Testis (tissue), 3 donors: ENCODE data around the gene METTL22. TPM values are rescaled to one million over a fixed set of nuclear protein-coding genes. Genes with fewer than 3 reads are reported as not detected.

Experiments used
- DNase-seq: peaks from one replicate; pipeline ENCODE4 v3.0.0-alpha.2; 2019
- H3K27ac ChIP-seq, 2 donors: fragments of 200-600 bp; sonication (generic); one replicate each; pipeline ENCODE4 v1.5.1; 2019
- H3K27me3 ChIP-seq: fragments of 200-600 bp; sonication (generic); one replicate; pipeline ENCODE4 v1.5.1; 2019
- H3K36me3 ChIP-seq: fragments of 200-600 bp; sonication (generic); one replicate; pipeline ENCODE4 v1.5.1; 2017; ENCODE audit warnings: low read depth; ENCODE audit errors: missing control alignments
- H3K4me1 ChIP-seq: fragments of 200-600 bp; sonication (generic); one replicate; pipeline ENCODE4 v1.5.1; 2019
- H3K4me3 ChIP-seq, 2 donors: fragments of 200-600 bp; sonication (generic); one replicate each; pipeline ENCODE4 v1.5.1; 2017 to 2019
- H3K9me3 ChIP-seq: fragments of 200-600 bp; sonication (generic); one replicate; pipeline ENCODE4 v1.5.1; 2017
- POLR2A ChIP-seq: fragments of 450-650 bp; IDR thresholded peaks from one replicate; pipeline ENCODE4 v1.6.1; 2017; ENCODE audit warnings: antibody characterized with exemption, mild to moderate bottlenecking, moderate library complexity
- WGBS, 2 donors: methylation state at CpG; one replicate each; pipeline ENCODE4 v1.1.5; 2018; 5-methylcytosine and 5-hydroxymethylcytosine counted together
- intact Hi-C: fragments of 100-400 bp; cut with DNase I; formaldehyde crosslinking; loops from one replicate; pipeline ENCODE4 v1.15.1; 2023; ENCODE audit warnings: low total_unique reads
- polyA plus RNA-seq: library from polyadenylated mRNA; stranded (reverse); fragments of 350-450 nt; fragmentation: Illumina TruSeq; extraction: RNeasy Lipid Tissue Mini Kit (QIAGEN cat#74804); gene quantifications from one replicate; pipeline ENCODE4 v1.2.3, GENCODE V29; 2014; ENCODE audit warnings: low read depth, low replicate concordance; ENCODE audit not compliant: insufficient read depth
- total RNA-seq, 2 donors: library from RNA; depleted of rRNA; stranded (reverse); fragments of >200 nt; gene quantifications; one replicate each; pipeline ENCODE4 v1.2.3, GENCODE V29; 2016
- TF ChIP-seq, protein P1 (sequence below), 3 experiments: fragments of 450-650 bp in 2 of 3; fragments of 200-600 bp in 1 of 3; sonication (generic) in 1 of 3; IDR thresholded peaks; one replicate each; pipeline ENCODE4 v1.5.1; 2016 to 2019; ENCODE audit warnings: antibody characterized with exemption in 3 of 3, mild to moderate bottlenecking in 2 of 3, moderate library complexity in 1 of 3

Gene METTL22
- total and polyA plus RNA-seq, 3 donors from 2014 or later = 74.5 to 93.1 (median 85.6) TPM

DNA sequence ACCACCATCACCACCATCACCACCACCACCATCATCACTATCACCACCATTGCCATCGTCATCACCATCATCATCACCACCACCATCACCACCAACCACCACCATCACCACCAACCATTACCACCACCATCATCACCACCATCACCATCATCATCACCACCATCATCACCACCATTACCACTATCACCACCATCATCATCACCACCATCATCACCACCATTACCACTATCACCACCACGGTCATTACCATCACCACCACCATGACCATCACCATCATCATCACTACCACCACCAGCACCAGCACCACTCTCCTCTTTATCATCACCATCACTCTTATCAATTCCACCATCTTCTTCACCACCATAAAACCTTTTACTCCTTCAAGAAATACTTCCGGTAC is 30.0 kb upstream of the METTL22 start:
- intact Hi-C loops = no loop called here
- Histone ChIP-seq H3K4me1 (peaks cover 9% of the 10 kb centered on the region), H3K27me3 (no peaks in the 10 kb centered on the region), H3K27ac (no peak overlapping the region), H3K4me3 (no peak overlapping the region), H3K36me3 (no peaks in the 10 kb centered on the region), H3K9me3 (no peaks in the 10 kb centered on the region)
- no peak for DNase-seq
- TF ChIP-seq, protein P1, sequence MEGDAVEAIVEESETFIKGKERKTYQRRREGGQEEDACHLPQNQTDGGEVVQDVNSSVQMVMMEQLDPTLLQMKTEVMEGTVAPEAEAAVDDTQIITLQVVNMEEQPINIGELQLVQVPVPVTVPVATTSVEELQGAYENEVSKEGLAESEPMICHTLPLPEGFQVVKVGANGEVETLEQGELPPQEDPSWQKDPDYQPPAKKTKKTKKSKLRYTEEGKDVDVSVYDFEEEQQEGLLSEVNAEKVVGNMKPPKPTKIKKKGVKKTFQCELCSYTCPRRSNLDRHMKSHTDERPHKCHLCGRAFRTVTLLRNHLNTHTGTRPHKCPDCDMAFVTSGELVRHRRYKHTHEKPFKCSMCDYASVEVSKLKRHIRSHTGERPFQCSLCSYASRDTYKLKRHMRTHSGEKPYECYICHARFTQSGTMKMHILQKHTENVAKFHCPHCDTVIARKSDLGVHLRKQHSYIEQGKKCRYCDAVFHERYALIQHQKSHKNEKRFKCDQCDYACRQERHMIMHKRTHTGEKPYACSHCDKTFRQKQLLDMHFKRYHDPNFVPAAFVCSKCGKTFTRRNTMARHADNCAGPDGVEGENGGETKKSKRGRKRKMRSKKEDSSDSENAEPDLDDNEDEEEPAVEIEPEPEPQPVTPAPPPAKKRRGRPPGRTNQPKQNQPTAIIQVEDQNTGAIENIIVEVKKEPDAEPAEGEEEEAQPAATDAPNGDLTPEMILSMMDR (IDR thresholded peaks at IDR 0.05) = no peak
- TF ChIP-seq POLR2A = no peak
- WGBS, 2 donors = 95 to 96% methylated on average over 3 of the region's 3 CpGs

DNA sequence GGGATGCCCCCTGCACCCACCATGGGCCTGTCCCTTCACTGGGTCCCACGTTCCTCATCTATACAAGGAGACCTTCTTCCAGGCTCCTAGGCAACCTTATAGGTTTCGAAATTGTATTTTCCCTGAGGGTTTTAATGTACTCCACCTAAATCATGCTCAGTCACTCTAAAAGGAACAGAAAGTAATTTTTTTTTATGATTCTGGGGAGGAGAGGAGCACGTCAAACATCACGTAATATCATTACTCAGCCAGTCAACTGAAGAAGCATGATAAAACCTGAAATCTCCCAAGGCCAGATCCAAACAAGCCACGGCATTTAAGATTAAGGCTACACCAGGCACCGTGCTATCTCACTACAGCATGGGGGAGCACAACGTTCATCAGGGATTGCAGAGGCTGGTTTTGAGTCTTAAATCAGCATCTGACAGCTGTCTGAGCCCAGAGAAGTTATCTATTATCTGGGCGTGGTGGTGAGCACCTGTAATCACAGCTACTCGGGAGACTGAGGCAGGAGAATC is 27.3 kb upstream of the METTL22 start:
- Histone ChIP-seq H3K27me3 (no peaks in the 10 kb centered on the region), H3K4me1 (peaks cover 9% of the 10 kb centered on the region), H3K4me3 (no peak overlapping the region), H3K27ac (no peak overlapping the region), H3K36me3 (no peaks in the 10 kb centered on the region), H3K9me3 (no peaks in the 10 kb centered on the region)
- no peak for DNase-seq
- WGBS, 2 donors = 41 to 52% methylated on average over 9 of the region's 9 CpGs
- intact Hi-C loops = no loop called here
- TF ChIP-seq, protein P1 (IDR thresholded peaks at IDR 0.05) = no peak
- no peak for TF ChIP-seq POLR2A

DNA sequence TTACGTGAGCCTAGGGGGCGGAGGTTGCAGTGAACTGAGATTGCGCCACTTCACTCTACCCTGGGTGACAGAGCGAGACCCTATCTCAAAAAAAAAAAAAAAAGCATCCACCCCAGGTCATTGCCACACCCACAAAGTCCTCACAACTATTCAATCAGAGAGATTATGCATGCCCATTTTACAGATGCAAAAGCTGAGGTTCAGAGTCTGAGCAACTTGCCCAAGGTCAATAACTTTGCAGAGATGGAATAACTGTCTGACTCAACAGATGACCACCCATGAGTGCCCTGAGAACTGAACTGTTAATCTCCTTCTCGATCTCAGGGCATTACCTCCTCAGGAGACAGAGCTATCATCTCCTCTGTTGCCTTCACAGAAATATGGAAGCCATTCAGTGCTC is 25.7 kb upstream of the METTL22 start:
- Histone ChIP-seq H3K9me3 (no peaks in the 10 kb centered on the region), H3K4me1 (no peaks in the 10 kb centered on the region), H3K4me3 (no peak overlapping the region), H3K27ac (no peak overlapping the region), H3K27me3 (no peaks in the 10 kb centered on the region), H3K36me3 (no peaks in the 10 kb centered on the region)
- intact Hi-C loops = no loop called here
- WGBS, 2 donors = 85 to 88% methylated on average over 5 of the region's 5 CpGs
- TF ChIP-seq, protein P1 (IDR thresholded peaks at IDR 0.05) = no peak
- DNase-seq = no peak

DNA sequence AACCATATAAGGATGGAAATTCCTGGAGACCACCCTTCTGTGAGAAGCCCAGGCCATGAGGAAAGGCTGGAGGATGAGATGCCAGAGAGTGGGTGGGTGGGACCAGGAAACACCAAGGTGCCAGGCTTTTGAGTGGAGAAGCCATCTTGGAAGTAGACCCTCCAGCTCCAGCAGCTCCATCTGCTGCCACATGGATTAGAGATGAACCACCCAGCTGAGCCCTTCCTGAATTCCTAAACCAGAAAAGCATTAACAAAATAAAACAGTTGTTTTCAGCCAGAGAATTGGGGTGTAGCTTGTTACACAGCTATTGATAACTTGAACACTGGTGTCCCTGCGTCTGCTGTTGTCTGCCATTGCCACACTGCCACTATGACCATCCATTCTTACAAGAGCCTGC is 24.9 kb upstream of the METTL22 start:
- intact Hi-C loops = no loop called here
- TF ChIP-seq, protein P1 (IDR thresholded peaks at IDR 0.05) = no peak
- TF ChIP-seq POLR2A = no peak
- WGBS, 2 donors = 91 to 100% methylated on average over 1 of the region's 1 CpG

GRCh38 chr16:8600144-8600775 is 21.2 kb upstream of the METTL22 start:
- Histone ChIP-seq H3K4me3 (no peak overlapping the region), H3K27ac (no peak overlapping the region), H3K9me3 (no peaks in the 10 kb centered on the region), H3K36me3 (no peaks in the 10 kb centered on the region), H3K27me3 (no peaks in the 10 kb centered on the region), H3K4me1 (no peaks in the 10 kb centered on the region)
- intact Hi-C loops = no loop called here
- DNase-seq = no peak
- WGBS, 2 donors = 61 to 74% methylated on average over 9 to 11 of the region's 11 CpGs
- TF ChIP-seq POLR2A = no peak
- TF ChIP-seq, protein P1 (IDR thresholded peaks at IDR 0.05) = no peak

More for the DNA sequence above, 24.9 kb upstream of the METTL22 start:
- no peaks in the 10 kb centered on the region for H3K9me3 ChIP-seq
- H3K27ac ChIP-seq = no peak overlapping the region
- no peaks in the 10 kb centered on the region for H3K36me3 ChIP-seq
- no peaks in the 10 kb centered on the region for H3K27me3 ChIP-seq
- H3K4me3 ChIP-seq = no peak overlapping the region
- no peaks in the 10 kb centered on the region for H3K4me1 ChIP-seq
- no peak for DNase-seq
